Esophagus squamous epithelium (tissue), 5 donors: ENCODE data around the gene SYNE3. TPM values are rescaled to one million over a fixed set of nuclear protein-coding genes. Genes with fewer than 3 reads are reported as not detected.

Source experiments
- DNase-seq: peaks from one replicate; lab custom pipeline; 2025; lab: John Stamatoyannopoulos, UW
- H3K27ac ChIP-seq, 4 donors: fragments of 200-600 bp; sonication (generic); one replicate each; pipeline ENCODE4 v1.5.1; 2016 to 2019; ENCODE audit warnings: mild to moderate bottlenecking in 1 of 4
- H3K27me3 ChIP-seq, 4 donors: fragments of 200-600 bp; sonication (generic); 1 replicate in 3 of 4; 2 replicates in 1 of 4; pipeline versions ENCODE4 v1.5.1 to v1.6.0; 2017 to 2021; ENCODE audit warnings: antibody characterized with exemption in 1 of 4
- H3K36me3 ChIP-seq, 3 donors: fragments of 200-600 bp; sonication (generic); one replicate each; pipeline ENCODE4 v1.5.1; 2016 to 2019
- H3K4me1 ChIP-seq, 3 donors: fragments of 200-600 bp; sonication (generic); one replicate each; pipeline ENCODE4 v1.5.1; 2017 to 2019
- H3K4me3 ChIP-seq, 4 donors: fragments of 200-600 bp; sonication (generic); 1 replicate in 3 of 4; 2 replicates in 1 of 4; pipeline ENCODE4 v1.5.1; 2016 to 2019; ENCODE audit warnings: mild to moderate bottlenecking in 2 of 4, moderate library complexity in 1 of 4
- H3K9me3 ChIP-seq, 3 donors: fragments of 200-600 bp; sonication (generic); one replicate each; pipeline ENCODE4 v1.5.1; 2016 to 2019
- CTCF ChIP-seq, 6 experiments: fragments of 450-650 bp in 4 of 6; fragments of 200-600 bp in 2 of 6; sonication (generic) in 2 of 6; IDR thresholded peaks; one replicate each; pipeline ENCODE4 v1.5.1; 2016 to 2019; ENCODE audit warnings: antibody characterized with exemption in 6 of 6, mild to moderate bottlenecking in 4 of 6, moderate library complexity in 4 of 6
- POLR2A ChIP-seq, 4 donors: fragments of 450-650 bp; IDR thresholded peaks; one replicate each; pipeline ENCODE4 v1.6.1; 2017; ENCODE audit warnings: antibody characterized with exemption in 4 of 4, mild to moderate bottlenecking in 4 of 4, moderate library complexity in 3 of 4
- WGBS, 2 donors: methylation state at CpG; one replicate each; pipeline ENCODE4 v1.1.5; 2018; 5-methylcytosine and 5-hydroxymethylcytosine counted together
- intact Hi-C: fragments of 100-400 bp; cut with DNase I; formaldehyde crosslinking; loops from one replicate; pipeline ENCODE4 v1.15.0; 2022
- total RNA-seq, 4 donors: library from RNA; depleted of rRNA; stranded (reverse); fragments of >200 nt; gene quantifications; one replicate each; pipeline ENCODE4 v1.1.0, GENCODE V29; 2016
- donor health status: DM: yes; HTN: yes; CAD: no.

Gene SYNE3
- total RNA-seq, 4 donors from 2014 or later = 1.5 to 11.6 (median 5.5) TPM

DNA sequence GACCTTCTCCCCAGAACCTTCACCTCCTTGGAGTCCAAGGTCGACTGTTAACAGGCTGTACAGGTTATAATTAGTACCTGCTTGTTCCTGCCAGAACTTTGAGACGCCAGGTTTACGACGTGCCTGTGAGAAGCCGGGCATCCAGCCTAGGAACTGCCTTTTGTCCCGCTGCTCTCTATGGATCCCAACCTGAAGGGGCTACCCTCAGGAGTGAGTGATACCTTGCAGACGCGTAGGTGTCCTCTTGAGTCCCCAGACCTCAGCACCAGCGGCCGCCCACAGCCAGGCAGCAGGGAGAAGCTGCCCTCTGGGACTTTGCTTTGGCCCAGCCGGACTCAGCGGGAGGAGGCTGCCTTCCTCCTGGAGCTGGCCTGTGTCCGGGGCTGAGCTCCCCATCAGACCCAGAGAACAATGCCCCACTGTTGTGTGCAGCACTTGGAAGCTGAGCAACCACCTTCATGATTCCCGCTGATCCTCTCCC lies 16.2 kb downstream of the SYNE3 start:
- Histone ChIP-seq H3K9me3 (no peaks in the 10 kb centered on the region), H3K4me1 (peaks cover 19 to 98% (median 59%) of the 10 kb centered on the region in 3 donors), H3K36me3 (no peaks in the 10 kb centered on the region), H3K27me3 (no peaks in the 10 kb centered on the region), H3K4me3 (no peak overlapping the region), H3K27ac (peak overlapping the region in 1 of 4 donors; percentile 47)
- intact Hi-C loops = no loop called here
- TF ChIP-seq CTCF (IDR thresholded peaks at IDR 0.05) (no peak), POLR2A (IDR thresholded peaks at IDR 0.05) (no peak)
- WGBS, 2 donors = 63 to 71% methylated on average over 5 to 9 of the region's 14 CpGs
- DNase-seq = no peak

DNA sequence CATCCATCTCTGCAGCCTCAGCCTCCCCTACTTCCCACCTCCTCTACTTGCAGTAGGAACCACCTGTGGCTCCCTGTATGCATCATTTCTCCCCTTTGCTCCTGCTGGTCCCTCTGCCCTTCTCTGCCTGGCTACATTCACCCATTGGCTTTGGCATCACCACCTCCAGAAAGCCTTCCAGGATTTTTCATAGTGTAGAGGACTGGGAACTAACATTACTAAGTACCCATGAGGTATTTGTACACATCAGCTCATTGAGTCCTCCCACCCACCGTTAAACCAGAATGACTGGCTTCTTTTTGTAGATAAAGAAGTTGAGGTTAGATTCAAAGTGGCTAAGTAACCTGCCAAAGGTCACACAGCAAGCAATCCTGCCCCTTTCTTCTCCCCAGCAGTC lies 17.1 kb downstream of the SYNE3 start:
- 30 to 33% methylated on average over 1 of the region's 1 CpG for WGBS, 2 donors
- DNase-seq = no peak
- Histone ChIP-seq H3K4me3 (no peak overlapping the region), H3K4me1 (peaks cover 15 to 98% (median 54%) of the 10 kb centered on the region in 3 donors), H3K9me3 (no peaks in the 10 kb centered on the region), H3K36me3 (no peaks in the 10 kb centered on the region), H3K27me3 (no peaks in the 10 kb centered on the region), H3K27ac (peak overlapping the region in 1 of 4 donors; percentile 57)
- intact Hi-C loops = no loop called here
- no peak for TF ChIP-seq CTCF (IDR thresholded peaks at IDR 0.05)
- no peak for TF ChIP-seq POLR2A (IDR thresholded peaks at IDR 0.05)

DNA sequence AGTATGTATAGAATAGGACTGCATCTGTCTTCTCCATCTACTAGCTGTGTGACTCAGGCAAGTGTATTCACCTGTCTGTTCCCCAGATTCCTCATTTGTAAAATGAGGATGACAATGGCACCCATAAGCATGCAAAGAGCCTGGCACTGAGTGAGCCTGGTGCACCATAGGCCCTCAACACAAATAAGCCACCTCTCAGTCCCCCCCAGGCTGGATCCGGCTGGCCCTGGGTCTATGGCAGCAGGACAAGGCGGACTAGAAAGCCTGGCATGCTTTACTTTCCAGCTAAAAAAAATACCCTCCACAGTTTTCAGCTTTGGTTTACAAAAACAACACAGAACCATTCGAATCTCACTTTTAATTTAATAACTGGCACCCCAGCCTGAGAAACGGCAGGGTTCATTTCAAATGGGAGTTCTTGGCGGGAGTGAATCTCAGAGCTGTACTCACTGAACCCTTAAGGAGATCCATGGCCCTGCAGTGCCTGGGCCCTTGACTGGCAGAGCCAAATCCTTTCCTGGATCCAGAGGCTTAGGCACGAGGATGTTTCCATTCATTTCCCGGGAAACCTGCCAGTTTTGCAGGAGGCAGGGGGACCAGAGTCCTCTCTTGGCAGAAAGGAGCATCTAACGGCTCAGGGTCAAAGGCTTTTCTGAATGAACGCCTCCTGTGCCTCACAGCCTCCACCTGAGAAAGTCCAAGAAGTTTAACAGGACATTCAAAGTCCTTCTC lies 17.7 kb downstream of the SYNE3 start:
- TF ChIP-seq POLR2A (IDR thresholded peaks at IDR 0.05) (no peak), CTCF (IDR thresholded peaks at IDR 0.05) (no peak)
- no peaks in the 10 kb centered on the region for H3K27me3 ChIP-seq
- no peaks in the 10 kb centered on the region for H3K36me3 ChIP-seq
- DNase-seq = no peak
- intact Hi-C loops = no loop called here
- H3K9me3 ChIP-seq = no peaks in the 10 kb centered on the region
- peak overlapping the region in 2 of 4 donors; percentile 21 to 57 for H3K27ac ChIP-seq
- peaks cover 15 to 95% (median 52%) of the 10 kb centered on the region in 3 donors for H3K4me1 ChIP-seq
- 36 to 63% methylated on average over 6 to 8 of the region's 9 CpGs for WGBS, 2 donors
- H3K4me3 ChIP-seq = no peak overlapping the region

DNA sequence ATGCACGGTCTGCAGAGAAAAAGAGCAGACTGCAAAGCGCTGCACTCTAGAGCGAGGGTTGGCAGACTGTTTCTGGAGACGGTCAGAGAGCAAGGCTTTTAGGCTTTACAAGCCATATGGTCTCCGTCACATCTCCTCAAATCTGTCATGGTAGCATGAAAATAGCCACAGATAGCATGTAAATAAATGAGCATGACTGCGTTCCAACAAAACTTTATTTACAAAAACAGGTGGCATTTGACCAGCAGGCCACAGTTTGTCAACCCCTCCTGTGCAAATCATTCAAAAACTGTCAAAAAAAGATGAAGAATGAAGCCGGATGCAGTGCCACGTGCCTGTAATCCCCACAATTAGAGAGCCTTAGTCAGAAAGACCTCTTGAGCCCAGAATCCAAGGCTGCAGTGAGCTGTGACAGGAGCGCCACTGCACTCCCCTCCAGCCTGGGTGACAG lies 18.9 kb downstream of the SYNE3 start:
- H3K36me3 ChIP-seq = no peaks in the 10 kb centered on the region
- peak overlapping the region in 1 of 4 donors; percentile 14 for H3K27ac ChIP-seq
- H3K4me3 ChIP-seq = no peak overlapping the region
- no peak for DNase-seq
- intact Hi-C loops = no loop called here
- H3K4me1 ChIP-seq = peaks cover 15 to 85% (median 49%) of the 10 kb centered on the region in 3 donors
- WGBS, 2 donors = 54 to 68% methylated on average over 9 of the region's 9 CpGs
- H3K9me3 ChIP-seq = no peaks in the 10 kb centered on the region
- peaks cover 0 to 6% (median 0%) of the 10 kb centered on the region in 4 donors for H3K27me3 ChIP-seq
- no peak for TF ChIP-seq POLR2A (IDR thresholded peaks at IDR 0.05)
- TF ChIP-seq CTCF (IDR thresholded peaks at IDR 0.05) = no peak

GRCh38 chr14:95496690-95497259 lies 19.7 kb downstream of the SYNE3 start:
- peaks cover 0 to 6% (median 0%) of the 10 kb centered on the region in 4 donors for H3K27me3 ChIP-seq
- no peaks in the 10 kb centered on the region for H3K9me3 ChIP-seq
- no peak for DNase-seq
- no peaks in the 10 kb centered on the region for H3K36me3 ChIP-seq
- TF ChIP-seq CTCF (IDR thresholded peaks at IDR 0.05) = no peak
- no peak for TF ChIP-seq POLR2A (IDR thresholded peaks at IDR 0.05)
- H3K4me3 ChIP-seq = no peak overlapping the region
- intact Hi-C loops = no loop called here
- H3K4me1 ChIP-seq = peaks cover 15 to 77% (median 49%) of the 10 kb centered on the region in 3 donors
- H3K27ac ChIP-seq = peak overlapping the region in 3 of 4 donors; percentile 11 to 83 (median 56)
- WGBS, 2 donors = 22 to 45% methylated on average over 3 of the region's 4 CpGs
